ENCODE measurements around the gene RPS21.

Gene RPS21

GRCh38 chr20:62428396-62429295 is 41.7 kb downstream of the RPS21 start:
- no peak for DNase-seq

DNA sequence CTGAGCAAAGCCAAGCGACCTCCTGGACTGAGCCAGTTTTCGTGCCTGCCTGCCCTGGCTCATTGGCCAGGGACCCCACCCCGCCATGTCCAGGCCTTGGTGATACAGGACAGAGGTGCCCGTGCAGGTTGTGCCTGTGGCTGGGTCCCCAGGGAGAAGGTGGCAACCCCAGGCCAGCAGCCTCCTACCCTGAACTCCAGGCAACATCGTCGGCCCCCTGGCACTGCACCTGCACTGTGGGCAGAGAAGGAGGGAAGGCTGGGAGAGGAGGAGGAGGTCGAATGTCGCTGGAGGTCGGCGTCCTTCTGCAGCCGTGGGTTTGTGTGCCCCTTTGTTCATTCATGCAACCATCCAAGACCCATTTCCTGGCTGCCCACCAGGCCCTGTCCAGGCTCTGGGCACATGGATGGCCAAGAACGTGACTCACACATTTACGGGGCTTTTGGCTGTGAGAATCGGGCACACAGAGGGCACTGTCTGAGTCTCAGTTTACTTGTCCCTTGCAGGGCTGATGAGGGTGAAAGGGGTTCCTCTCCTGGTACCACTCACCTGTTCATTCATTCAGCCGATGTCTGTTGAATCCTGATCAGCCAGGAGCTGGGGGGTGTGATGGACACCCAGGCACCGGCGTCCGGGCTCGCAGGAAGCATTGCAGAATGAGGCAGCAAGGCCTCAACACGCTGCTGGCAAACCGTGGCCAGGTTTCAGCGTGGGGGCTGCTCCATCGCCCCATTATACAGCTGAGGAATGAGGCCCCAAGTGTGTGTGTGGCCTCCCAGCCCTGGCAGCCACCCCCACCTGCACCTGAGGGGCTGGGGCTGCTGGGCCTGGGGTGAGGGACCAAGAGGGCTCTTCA is 42.8 kb downstream of the RPS21 start:
- no peak for DNase-seq

- DNase-seq, result no peak
Measured at GRCh38 chr20:62430311-62430853, 43.5 kb downstream of the RPS21 start.

DNA sequence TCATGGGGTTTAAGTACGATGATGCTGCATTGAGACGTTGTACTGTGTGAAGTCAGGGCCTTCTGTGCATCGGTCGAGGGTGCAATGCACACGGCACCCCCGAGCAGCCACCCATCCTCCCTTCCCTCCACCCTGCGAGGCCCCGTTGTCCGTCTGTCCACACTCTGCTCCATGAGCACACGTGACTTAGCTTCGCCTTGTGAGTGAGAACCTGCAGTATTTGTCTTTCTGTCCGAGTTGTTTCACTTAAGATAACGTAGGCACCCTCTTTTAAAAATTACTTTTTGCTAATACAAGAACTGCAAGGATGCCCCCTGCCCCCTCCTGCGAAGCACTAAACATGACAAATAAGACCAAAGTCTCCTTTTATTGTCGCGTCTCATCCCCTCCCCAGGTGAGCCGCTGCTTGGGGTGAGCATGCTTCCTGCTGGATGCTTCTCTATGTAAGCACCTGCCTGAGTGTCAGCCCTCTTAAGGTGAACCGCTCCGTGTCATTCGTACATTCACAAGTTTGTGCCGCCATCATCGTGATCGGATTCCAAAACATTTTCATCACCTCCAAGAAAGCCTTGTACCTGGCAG is 44.1 kb downstream of the RPS21 start:
- no peak for DNase-seq

DNA sequence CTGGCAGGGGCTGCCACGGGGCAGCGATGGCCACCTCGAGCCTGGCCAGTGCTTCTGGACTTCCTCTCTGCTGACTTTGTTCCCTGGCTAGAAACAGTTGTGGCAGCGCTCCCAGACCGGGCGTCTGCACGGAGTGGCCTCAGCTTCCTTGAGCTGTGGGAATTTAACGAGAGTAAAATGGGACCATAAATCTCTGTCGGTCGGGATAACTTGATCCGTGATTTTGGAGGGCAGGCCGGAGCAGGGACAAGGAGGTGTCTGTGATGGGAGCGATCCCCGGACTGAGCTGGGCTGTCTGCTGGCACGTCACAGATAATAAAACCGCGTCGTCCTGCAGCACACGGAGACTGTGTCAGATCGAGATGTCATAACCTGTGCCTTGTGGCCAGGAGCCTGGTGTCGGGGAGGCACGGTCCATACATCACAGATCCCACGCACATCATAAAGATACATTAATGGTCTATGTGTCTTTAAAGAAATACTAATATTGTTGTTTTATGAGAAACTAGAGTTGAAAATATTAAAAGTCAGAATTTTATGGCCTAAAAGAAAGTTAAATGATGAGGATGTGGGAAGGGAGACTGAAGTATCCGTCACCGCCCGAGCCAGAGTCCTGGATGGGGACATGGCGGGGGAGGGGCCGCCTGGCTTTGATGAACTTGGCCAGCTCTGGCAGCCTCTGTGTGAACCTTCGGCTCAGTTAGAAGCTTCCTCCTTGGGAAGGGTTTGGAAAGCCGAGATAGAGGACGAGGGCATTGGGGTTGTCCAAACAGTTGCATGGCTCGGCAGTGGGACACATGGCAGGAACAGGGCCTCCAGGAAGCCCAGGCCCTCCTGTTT is 47.0 kb downstream of the RPS21 start:
- DNase-seq, result no peak

- no peak for DNase-seq
Measured at GRCh38 chr20:62436692-62437091, 49.8 kb downstream of the RPS21 start.

- no peak for DNase-seq
Measured at GRCh38 chr20:62437496-62437895, 50.6 kb downstream of the RPS21 start.

DNA sequence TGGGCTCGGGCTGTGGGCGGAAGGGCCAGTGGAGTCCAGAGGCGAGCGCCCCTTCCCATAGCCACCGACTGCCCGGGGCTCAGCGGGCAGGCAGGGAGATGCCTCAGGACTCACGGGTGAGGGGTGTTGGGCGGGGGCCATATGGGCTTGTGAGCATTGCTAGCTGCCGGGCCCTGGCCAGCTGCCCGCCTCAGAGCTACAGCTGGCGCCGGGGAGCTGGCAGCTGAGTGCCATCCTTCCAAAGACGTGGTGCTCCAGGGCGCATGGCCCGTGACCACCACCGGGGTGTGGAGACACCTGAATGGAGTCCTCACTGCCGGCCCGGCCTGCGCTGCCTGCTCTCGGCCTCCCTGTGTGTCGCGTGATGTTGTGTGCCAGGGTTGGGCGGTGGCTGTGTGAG is 51.0 kb downstream of the RPS21 start:
- no peak for DNase-seq
